K562 (cell line): Measurements from ENCODE around the gene CFDP1. TPM values are rescaled to one million over a fixed set of nuclear protein-coding genes. Genes with fewer than 3 reads are reported as not detected.

Experiments used
- BHLHE40 ChIP-seq: IDR thresholded peaks from 2 replicates; pipeline ENCODE4 v1.6.1; 2011; ENCODE audit warnings: low read length, improper control_type of control experiment
- CREBBP ChIP-seq: IDR thresholded peaks from one replicate; pipeline ENCODE4 v1.6.1; 2012; ENCODE audit warnings: low read depth, mild to moderate bottlenecking, control low read depth, inconsistent platforms, low read length
- FOXK2 ChIP-seq, 2 experiments: fragments of 450-650 bp; IDR thresholded peaks in 1 of 2; conservative IDR thresholded peaks in 1 of 2; 2 replicates each; pipeline ENCODE4 v1.6.1; 2016; ENCODE audit warnings: low read depth in 2 of 2, mild to moderate bottlenecking in 1 of 2
- HDAC3 ChIP-seq: fragments of 450-650 bp; IDR thresholded peaks from 2 replicates; pipeline ENCODE4 v1.6.1; 2018; ENCODE audit warnings: borderline replicate concordance, mild to moderate bottlenecking, moderate library complexity; ENCODE audit not compliant: partially characterized antibody
- HNRNPLL ChIP-seq: fragments of 200-400 bp; formaldehyde crosslinking; IDR thresholded peaks from 2 replicates; pipeline ENCODE4 v1.6.1; 2017; ENCODE audit warnings: low read length, low read depth, mild to moderate bottlenecking; ENCODE audit not compliant: poor library complexity, severe bottlenecking
- MYC ChIP-seq, 2 experiments: fragments of 250-450 bp in 1 of 2; sonication (Bioruptor Pico) in 1 of 2; IDR thresholded peaks; 2 replicates each; pipeline versions ENCODE4 v1.5.1 to v1.6.1; 2012 to 2021; ENCODE audit warnings: low read depth in 2 of 2, borderline replicate concordance in 1 of 2, improper control_type of control experiment in 1 of 2, low read length in 1 of 2, mild to moderate bottlenecking in 1 of 2, moderate library complexity in 1 of 2
- POLR2AphosphoS5 ChIP-seq: IDR thresholded peaks from 2 replicates; pipeline ENCODE4 v1.6.1; 2011; ENCODE audit warnings: mild to moderate bottlenecking, low read depth, low read length, moderate library complexity; ENCODE audit not compliant: control insufficient read depth, insufficient read depth
- RBM17 ChIP-seq: fragments of 200-400 bp; formaldehyde crosslinking; IDR thresholded peaks from 2 replicates; pipeline ENCODE4 v1.6.1; 2017; ENCODE audit warnings: low read depth, mild to moderate bottlenecking, low read length, borderline replicate concordance
- SIN3B ChIP-seq: fragments of 450-650 bp; IDR thresholded peaks from 2 replicates; pipeline ENCODE4 v1.6.1; 2017; ENCODE audit warnings: low read depth, mild to moderate bottlenecking, moderate library complexity
- ZNF507 ChIP-seq: conservative IDR thresholded peaks from 2 replicates; pipeline ENCODE4 v1.6.1; 2017; ENCODE audit warnings: missing genetic modification characterization, missing compliant biosample characterization
- ZZZ3 ChIP-seq: fragments of 450-650 bp; IDR thresholded peaks from 2 replicates; pipeline ENCODE4 v1.6.1; 2016; ENCODE audit warnings: antibody characterized with exemption, mild to moderate bottlenecking, moderate library complexity
- polyA plus RNA-seq, 8 experiments: library from polyadenylated mRNA; depleted of rRNA in 4 of 8; stranded (reverse) in 5 of 8; unstranded in 3 of 8; fragments of >200 nt; fragmentation: Nextera tagmentation in 2 of 8; fragmentation: Illumina TruSeq in 1 of 8; extraction: Ambion mirVana in 2 of 8; extraction: Trizol in 1 of 8; gene quantifications; 2 replicates each; pipeline versions ENCODE4 v1.2.1 to v1.2.3, GENCODE V29; 2011 to 2014; ENCODE audit warnings: inconsistent platforms in 1 of 8, missing spikeins in 1 of 8
- total RNA-seq, 7 experiments: library from RNA; depleted of rRNA in 6 of 7; stranded (reverse); fragments of >200 nt in 6 of 7; fragmentation: Illumina TruSeq in 2 of 7; extraction: Trizol in 2 of 7; gene quantifications; 2 replicates each; pipeline versions ENCODE4 v1.2.1 to v1.2.3, GENCODE V29; 2011 to 2021; ENCODE audit warnings: low replicate concordance in 1 of 7
- TF ChIP-seq, protein P1 (sequence below): sonication (generic); IDR thresholded peaks from 2 replicates; pipeline ENCODE4 v1.6.1; 2016
- TF ChIP-seq, protein P2 (sequence below): fragments of 450-650 bp; IDR thresholded peaks from 2 replicates; pipeline ENCODE4 v1.6.1; 2014; ENCODE audit warnings: low read depth, mild to moderate bottlenecking, moderate library complexity, borderline replicate concordance
- TF ChIP-seq, protein P3 (sequence below), 2 experiments: fragments of 250-450 bp in 1 of 2; fragments of 450-650 bp in 1 of 2; sonication (Bioruptor Pico) in 1 of 2; IDR thresholded peaks; 2 replicates each; pipeline versions ENCODE4 v1.6.1 to v1.8.0; 2016 to 2021; ENCODE audit warnings: mild to moderate bottlenecking in 2 of 2, moderate library complexity in 2 of 2, missing compliant biosample characterization in 1 of 2, missing genetic modification characterization in 1 of 2
- TF ChIP-seq, protein P4 (sequence below), 2 experiments: fragments of 200-800 bp in 1 of 2; sonication (Bioruptor generic) in 1 of 2; sonication (generic) in 1 of 2; formaldehyde crosslinking in 1 of 2; IDR thresholded peaks in 1 of 2; conservative IDR thresholded peaks in 1 of 2; 2 replicates each; pipeline versions ENCODE4 v1.5.0 to v1.6.1; 2016 to 2020; ENCODE audit warnings: missing compliant biosample characterization in 1 of 2, missing genetic modification characterization in 1 of 2, missing genetic modification reagents in 1 of 2
- TF ChIP-seq, protein P5 (sequence below): fragments of 250-450 bp; sonication (Bioruptor Pico); IDR thresholded peaks from 2 replicates; pipeline ENCODE4 v1.5.0; 2021

CFDP1 gene
- total and polyA plus RNA-seq, 9 of the 15 experiments (the other 6 are each of a cell fraction or from before 2014, with no cell fraction given), result 31.5 to 78.4 (median 61.7) TPM

DNA sequence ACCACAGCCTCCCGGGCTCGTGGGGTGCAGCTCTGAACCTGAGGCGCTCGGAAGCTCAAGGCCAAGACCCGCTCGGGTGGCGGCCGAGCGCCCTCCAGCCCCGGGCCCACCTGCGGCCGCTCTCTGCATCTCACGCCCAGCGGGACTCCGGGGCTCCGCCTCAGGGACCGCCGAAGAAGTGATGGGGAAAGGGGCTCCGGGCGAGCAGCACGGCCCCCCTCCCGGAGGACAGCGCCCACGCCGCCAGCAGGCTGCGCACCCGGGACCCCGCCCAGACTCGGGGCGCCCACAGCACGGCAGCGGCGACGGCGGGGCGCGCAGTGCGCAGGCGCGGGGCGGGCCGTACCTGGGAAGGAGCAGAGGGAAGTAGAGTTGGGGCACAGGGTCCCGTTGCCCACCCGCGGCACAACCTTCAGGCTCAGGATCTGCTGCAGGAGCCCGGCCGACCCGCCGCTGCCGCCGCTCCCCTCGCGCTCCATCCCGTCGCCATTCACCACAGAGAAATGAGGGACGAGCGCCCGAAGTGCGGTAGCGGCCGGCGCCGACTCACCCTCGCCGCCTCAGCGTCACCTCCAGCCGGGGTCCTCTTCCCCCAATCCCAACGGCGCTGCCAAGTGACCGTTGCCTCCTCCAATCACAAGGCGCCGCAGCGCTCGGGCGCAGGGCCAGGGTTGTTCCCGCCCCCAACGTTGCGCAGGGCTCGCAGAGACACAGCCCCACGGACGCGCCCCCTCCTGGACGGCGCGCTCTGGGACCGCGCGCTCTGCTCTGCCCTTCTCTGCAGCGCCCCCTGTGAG is 31.0 kb upstream of the CFDP1 start, which contains the start of gene TMEM170A (continued):
- TF ChIP-seq, protein P1, sequence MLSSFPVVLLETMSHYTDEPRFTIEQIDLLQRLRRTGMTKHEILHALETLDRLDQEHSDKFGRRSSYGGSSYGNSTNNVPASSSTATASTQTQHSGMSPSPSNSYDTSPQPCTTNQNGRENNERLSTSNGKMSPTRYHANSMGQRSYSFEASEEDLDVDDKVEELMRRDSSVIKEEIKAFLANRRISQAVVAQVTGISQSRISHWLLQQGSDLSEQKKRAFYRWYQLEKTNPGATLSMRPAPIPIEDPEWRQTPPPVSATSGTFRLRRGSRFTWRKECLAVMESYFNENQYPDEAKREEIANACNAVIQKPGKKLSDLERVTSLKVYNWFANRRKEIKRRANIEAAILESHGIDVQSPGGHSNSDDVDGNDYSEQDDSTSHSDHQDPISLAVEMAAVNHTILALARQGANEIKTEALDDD, result no peak
- TF ChIP-seq, protein P2, sequence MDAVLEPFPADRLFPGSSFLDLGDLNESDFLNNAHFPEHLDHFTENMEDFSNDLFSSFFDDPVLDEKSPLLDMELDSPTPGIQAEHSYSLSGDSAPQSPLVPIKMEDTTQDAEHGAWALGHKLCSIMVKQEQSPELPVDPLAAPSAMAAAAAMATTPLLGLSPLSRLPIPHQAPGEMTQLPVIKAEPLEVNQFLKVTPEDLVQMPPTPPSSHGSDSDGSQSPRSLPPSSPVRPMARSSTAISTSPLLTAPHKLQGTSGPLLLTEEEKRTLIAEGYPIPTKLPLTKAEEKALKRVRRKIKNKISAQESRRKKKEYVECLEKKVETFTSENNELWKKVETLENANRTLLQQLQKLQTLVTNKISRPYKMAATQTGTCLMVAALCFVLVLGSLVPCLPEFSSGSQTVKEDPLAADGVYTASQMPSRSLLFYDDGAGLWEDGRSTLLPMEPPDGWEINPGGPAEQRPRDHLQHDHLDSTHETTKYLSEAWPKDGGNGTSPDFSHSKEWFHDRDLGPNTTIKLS, result peak; percentile 62; the same call in 1 of the 2 replicates
- TF ChIP-seq CREBBP (no peak), HDAC3 (no peak), MYC (IDR thresholded peaks at IDR 0.05; ENCODE audit: low read depth, low read length) (peak; percentile 86), MYC (CRISPR knock-in tag; IDR thresholded peaks at IDR 0.05; ENCODE audit: borderline replicate concordance, low read depth) (0 out of 2 replicates have a peak, but pooled peaks have one; percentile 68), POLR2AphosphoS5 (peak; percentile 84; the same call in 1 of the 2 replicates), BHLHE40 (peak; percentile 50; the same call in 1 of the 2 replicates), HNRNPLL (peak; percentile 88), ZNF507 (tag) (no peak), RBM17 (no peak), SIN3B (peak; percentile 39), FOXK2 (conservative IDR thresholded peaks at IDR 0.05 in 1 of 2, IDR thresholded peaks at IDR 0.05 in 1 of 2; ENCODE audit: low read depth in 2 of 2) (peak; percentile 72 to 75; a peak in 2 of 4 replicates), ZZZ3 (no peak)
- TF ChIP-seq, protein P3, sequence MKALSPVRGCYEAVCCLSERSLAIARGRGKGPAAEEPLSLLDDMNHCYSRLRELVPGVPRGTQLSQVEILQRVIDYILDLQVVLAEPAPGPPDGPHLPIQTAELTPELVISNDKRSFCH (CRISPR knock-in tag; IDR thresholded peaks at IDR 0.05), result no peak
- TF ChIP-seq, protein P3 (tag; IDR thresholded peaks at IDR 0.05), result peak; percentile 69; the same call in 1 of the 2 replicates
- TF ChIP-seq, protein P4, sequence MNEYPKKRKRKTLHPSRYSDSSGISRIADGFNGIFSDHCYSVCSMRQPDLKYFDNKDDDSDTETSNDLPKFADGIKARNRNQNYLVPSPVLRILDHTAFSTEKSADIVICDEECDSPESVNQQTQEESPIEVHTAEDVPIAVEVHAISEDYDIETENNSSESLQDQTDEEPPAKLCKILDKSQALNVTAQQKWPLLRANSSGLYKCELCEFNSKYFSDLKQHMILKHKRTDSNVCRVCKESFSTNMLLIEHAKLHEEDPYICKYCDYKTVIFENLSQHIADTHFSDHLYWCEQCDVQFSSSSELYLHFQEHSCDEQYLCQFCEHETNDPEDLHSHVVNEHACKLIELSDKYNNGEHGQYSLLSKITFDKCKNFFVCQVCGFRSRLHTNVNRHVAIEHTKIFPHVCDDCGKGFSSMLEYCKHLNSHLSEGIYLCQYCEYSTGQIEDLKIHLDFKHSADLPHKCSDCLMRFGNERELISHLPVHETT (CRISPR knock-in tag; conservative IDR thresholded peaks at IDR 0.05 in 1 of 2, IDR thresholded peaks at IDR 0.05 in 1 of 2), result no peak
- TF ChIP-seq, protein P5, sequence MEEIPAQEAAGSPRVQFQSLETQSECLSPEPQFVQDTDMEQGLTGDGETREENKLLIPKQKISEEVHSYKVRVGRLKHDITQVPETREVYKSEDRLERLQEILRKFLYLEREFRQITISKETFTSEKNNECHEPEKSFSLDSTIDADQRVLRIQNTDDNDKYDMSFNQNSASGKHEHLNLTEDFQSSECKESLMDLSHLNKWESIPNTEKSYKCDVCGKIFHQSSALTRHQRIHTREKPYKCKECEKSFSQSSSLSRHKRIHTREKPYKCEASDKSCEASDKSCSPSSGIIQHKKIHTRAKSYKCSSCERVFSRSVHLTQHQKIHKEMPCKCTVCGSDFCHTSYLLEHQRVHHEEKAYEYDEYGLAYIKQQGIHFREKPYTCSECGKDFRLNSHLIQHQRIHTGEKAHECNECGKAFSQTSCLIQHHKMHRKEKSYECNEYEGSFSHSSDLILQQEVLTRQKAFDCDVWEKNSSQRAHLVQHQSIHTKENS, result no peak
